Activated T-cell treated with anti-CD3 and anti-CD28 coated beads, Interleukin-2, amount 50 U/mL, for 24 hours (primary cell): Measurements from ENCODE around the gene SLC7A10.
"Not testable (repeated sequence)": the region's sequence is repeated elsewhere in the genome, so short reads cannot be mapped to it uniquely, and the experiment has no call there.

Source experiments
- DNase-seq: peaks from one replicate; pipeline ENCODE4 v3.0.0-alpha.2; 2020
- H3K27ac Mint-ChIP-seq: 2 replicates; pipeline ENCODE4 v1.8.0; 2020; ENCODE audit warnings: mild to moderate bottlenecking, mixed read lengths
- H3K27me3 Mint-ChIP-seq: 2 replicates; pipeline ENCODE4 v1.8.0; 2020; ENCODE audit warnings: mixed read lengths
- H3K36me3 Mint-ChIP-seq: 2 replicates; pipeline ENCODE4 v1.8.0; 2020; ENCODE audit warnings: low read depth, mixed read lengths
- H3K4me1 Mint-ChIP-seq: 2 replicates; pipeline ENCODE4 v1.8.0; 2020; ENCODE audit warnings: low read depth, mixed read lengths
- H3K4me3 Mint-ChIP-seq: 2 replicates; pipeline ENCODE4 v1.8.0; 2020; ENCODE audit warnings: mild to moderate bottlenecking, moderate library complexity, mixed read lengths
- H3K9me3 Mint-ChIP-seq: 2 replicates; pipeline ENCODE4 v1.8.0; 2020; ENCODE audit warnings: mixed read lengths

SLC7A10 gene

DNA sequence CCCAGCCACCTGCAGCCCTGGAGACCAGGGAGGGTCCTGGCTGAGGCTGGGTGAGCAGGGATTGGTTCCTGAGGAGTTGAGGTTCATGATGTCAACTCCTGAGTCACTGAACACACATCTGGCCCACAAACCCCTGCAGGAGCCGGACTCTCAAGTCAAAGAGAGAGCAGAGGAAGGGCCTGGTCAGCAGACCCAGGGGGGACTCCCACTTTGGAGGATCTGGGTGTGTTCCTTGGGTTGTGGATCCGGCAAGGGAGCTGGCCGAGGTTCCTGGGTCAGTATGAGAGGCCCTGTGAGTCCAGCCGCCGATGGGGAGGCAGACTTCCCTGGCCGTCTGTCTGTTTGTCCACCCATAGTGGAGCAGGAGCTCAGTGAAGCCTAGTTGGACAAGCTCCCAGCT is 4.0 kb downstream of the SLC7A10 start:
- H3K4me1 Mint-ChIP-seq, result peaks cover 10% of the 10 kb centered on the region
- no peak for DNase-seq
- no peak overlapping the region for H3K4me3 Mint-ChIP-seq
- H3K27me3 Mint-ChIP-seq, result peaks cover 44% of the 10 kb centered on the region
- no peaks in the 10 kb centered on the region for H3K9me3 Mint-ChIP-seq
- no peak overlapping the region for H3K27ac Mint-ChIP-seq
- no peaks in the 10 kb centered on the region for H3K36me3 Mint-ChIP-seq

GRCh38 chr19:33220735-33221134 is 4.9 kb downstream of the SLC7A10 start:
- H3K36me3 Mint-ChIP-seq, result no peaks in the 10 kb centered on the region
- peaks cover 3% of the 10 kb centered on the region for H3K4me1 Mint-ChIP-seq
- H3K27ac Mint-ChIP-seq, result no peak overlapping the region
- DNase-seq, result no peak
- no peak overlapping the region for H3K4me3 Mint-ChIP-seq
- peaks cover 35% of the 10 kb centered on the region for H3K27me3 Mint-ChIP-seq
- no peaks in the 10 kb centered on the region for H3K9me3 Mint-ChIP-seq

DNA sequence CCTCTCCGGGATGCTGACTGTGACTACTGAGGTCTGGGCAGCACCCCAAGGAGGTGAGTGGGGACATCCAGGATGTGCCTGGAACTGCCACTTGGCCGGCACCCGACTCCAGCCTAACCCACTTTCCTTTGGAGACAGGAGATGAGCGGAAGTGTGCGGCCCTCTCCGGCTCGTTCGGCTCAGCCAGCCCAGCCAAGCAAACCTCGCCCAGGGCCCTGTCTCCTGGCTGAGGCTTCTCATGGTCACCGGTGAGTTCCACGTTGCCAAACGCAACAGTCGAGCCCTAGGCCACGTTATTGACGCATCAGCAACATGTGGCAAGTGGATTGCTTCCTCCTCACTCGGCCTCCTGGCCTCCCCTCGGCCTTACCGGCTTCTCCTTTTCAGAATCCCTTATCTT is 5.5 kb downstream of the SLC7A10 start:
- no peak overlapping the region for H3K27ac Mint-ChIP-seq
- no peaks in the 10 kb centered on the region for H3K9me3 Mint-ChIP-seq
- DNase-seq, result no peak
- H3K36me3 Mint-ChIP-seq, result no peaks in the 10 kb centered on the region
- H3K4me1 Mint-ChIP-seq, result peaks cover 3% of the 10 kb centered on the region
- H3K27me3 Mint-ChIP-seq, result peaks cover 34% of the 10 kb centered on the region
- H3K4me3 Mint-ChIP-seq, result no peak overlapping the region

DNA sequence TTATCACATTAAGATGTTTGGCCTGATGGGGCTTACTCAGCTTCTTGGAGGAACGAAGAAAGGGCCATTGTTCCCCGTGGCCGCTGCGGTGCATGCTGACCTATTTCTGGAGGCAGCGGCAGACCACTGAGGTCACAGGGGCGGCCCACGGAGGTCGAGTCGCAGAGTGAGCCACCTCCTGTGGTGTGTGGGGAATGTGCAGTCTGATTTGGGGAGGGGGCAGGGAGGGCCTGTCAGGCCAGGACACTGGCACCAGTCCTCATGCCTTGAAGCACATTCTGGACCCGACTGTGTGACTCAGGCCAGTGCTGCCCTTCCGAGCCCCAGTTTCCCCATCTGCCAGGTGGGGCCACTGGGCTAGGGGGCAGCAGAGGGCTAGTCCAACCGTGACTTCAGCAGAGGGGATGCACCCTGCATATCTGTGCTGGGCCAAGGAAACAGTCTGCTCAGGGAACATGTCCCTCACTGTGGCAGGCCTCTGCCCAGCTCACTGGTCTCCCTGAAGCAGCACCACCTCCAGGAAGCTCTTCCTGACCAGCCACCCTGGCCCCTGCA is 6.3 kb downstream of the SLC7A10 start:
- no peak overlapping the region for H3K27ac Mint-ChIP-seq
- peaks cover 26% of the 10 kb centered on the region for H3K27me3 Mint-ChIP-seq
- DNase-seq, result no peak
- no peak overlapping the region for H3K4me3 Mint-ChIP-seq
- no peaks in the 10 kb centered on the region for H3K4me1 Mint-ChIP-seq
- no peaks in the 10 kb centered on the region for H3K9me3 Mint-ChIP-seq
- H3K36me3 Mint-ChIP-seq, result no peaks in the 10 kb centered on the region

DNA sequence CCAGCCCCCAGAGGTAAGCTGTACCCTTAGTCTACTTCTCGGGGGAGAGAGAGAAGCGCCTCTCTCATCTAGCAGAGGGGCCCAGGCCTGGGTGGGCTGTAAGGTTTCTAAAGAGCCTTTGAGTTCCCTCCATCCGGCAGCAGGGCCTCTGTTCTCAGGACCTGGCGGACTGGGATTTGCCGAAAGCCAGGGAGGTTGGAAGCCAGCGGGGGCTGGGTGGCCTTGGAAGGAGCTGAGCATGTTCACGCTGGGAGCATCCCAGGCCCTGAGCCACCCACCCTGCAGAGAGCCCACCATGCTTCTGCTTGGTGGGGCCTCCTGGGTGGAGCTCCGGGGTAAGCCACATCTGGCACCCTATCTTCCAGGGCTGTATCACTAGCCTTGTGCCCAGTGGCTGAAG is 7.8 kb downstream of the SLC7A10 start:
- no peaks in the 10 kb centered on the region for H3K36me3 Mint-ChIP-seq
- peaks cover 13% of the 10 kb centered on the region for H3K27me3 Mint-ChIP-seq
- DNase-seq, result no peak
- H3K4me1 Mint-ChIP-seq, result no peaks in the 10 kb centered on the region
- no peaks in the 10 kb centered on the region for H3K9me3 Mint-ChIP-seq
- H3K27ac Mint-ChIP-seq, result no peak overlapping the region
- no peak overlapping the region for H3K4me3 Mint-ChIP-seq

DNA sequence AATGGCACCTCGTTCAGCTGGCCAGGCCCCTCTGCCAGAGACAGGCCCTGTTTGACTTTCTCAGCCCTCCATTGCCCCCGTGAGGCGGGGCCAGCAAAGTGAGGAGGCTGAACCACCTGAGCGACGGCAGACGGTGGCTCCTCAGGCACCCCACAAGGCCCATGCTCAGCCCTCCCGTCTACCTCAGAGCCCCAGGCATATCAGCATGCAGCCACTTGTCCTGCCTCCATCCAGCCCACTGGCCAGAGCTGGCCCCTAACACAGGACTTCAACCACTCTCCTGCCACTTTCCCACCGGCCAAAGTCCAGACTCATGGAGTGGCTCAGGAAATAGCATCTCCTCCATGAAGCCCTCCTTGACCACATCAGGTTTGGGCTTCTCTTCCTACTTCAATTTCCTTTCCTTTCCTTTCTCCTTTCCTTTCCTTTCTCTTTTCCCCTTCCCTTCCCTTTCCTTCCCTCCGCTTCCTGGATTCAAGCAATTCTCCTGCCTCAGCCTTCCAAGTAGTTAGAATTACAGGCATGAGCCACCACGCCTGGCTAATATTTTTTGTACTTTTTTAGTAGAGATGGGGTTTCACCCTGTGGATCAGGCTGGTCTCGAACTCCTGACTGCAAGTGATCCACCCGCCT is 9.3 kb downstream of the SLC7A10 start:
- Mint-ChIP-seq H3K4me3 (no peak overlapping the region), H3K4me1 (no peaks in the 10 kb centered on the region), H3K27ac (no peak overlapping the region), H3K27me3 (peaks cover 8% of the 10 kb centered on the region), H3K9me3 (no peaks in the 10 kb centered on the region), H3K36me3 (no peaks in the 10 kb centered on the region)
- DNase-seq, result no peak

DNA sequence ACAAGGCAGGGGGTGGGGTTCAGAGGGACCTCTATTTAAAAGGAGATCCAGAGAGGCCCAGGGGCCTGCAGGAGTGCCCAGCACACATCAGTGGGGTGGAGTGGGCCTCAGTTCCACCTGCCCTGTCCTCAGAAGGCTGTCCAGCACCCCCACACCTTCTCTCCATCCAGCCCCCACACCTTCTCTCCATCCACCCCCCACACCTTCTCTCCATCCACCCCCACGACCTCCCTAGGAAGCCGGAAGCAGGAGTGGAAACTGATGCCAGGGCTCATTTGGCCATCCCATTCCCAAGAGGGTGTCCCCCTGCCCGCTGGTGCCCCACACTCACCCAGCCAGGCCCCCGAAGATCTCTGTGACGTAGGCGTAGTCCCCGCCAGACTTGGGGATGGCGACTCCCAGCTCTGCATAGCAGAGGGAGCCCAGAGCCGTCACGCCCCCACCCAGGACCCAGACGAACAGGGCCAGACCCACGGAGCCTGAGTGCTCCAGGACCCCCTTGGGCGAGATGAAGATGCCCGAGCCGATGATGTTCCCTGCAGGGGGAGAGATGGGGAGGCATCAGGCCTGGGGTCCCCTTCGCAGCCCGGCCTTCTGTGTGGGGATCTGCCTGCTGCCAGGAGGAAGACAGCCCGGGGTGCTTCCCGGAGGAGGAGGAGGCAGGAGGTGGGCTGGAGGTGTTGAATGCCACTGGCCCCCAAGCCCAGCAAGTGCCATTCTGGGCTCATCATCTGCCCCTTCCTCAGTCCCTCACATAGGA is 10.0 kb downstream of the SLC7A10 start:
- no peak overlapping the region for H3K4me3 Mint-ChIP-seq
- no peaks in the 10 kb centered on the region for H3K4me1 Mint-ChIP-seq
- H3K27me3 Mint-ChIP-seq, result peaks cover under 1% of the 10 kb centered on the region
- no peaks in the 10 kb centered on the region for H3K9me3 Mint-ChIP-seq
- DNase-seq, result no peak
- no peak overlapping the region for H3K27ac Mint-ChIP-seq
- no peaks in the 10 kb centered on the region for H3K36me3 Mint-ChIP-seq

DNA sequence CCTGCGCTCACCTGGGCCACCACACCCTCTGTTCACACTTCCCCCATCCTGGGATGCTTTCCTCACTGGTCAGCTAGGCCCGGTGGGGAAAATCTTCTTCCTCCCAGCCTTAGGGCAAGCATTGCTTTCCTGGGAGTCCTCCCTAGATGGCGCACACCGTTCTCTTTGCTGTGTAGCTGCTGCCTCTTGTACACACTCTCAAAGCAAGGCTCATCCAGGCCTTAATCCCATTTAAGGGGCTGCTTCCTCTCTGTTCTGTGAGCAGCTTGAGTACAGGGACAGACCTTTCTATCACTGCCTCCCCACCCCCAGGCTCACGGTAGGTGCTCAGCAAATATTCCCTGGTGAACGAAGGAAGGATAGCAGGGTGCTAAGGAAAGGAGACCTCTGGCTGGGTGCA is 11.1 kb downstream of the SLC7A10 start:
- Mint-ChIP-seq H3K9me3 (no peaks in the 10 kb centered on the region), H3K4me3 (no peak overlapping the region), H3K4me1 (no peaks in the 10 kb centered on the region), H3K36me3 (no peaks in the 10 kb centered on the region), H3K27me3 (no peaks in the 10 kb centered on the region), H3K27ac (no peak overlapping the region)
- no peak for DNase-seq

- no peak overlapping the region for H3K4me3 Mint-ChIP-seq
- no peaks in the 10 kb centered on the region for H3K9me3 Mint-ChIP-seq
- no peaks in the 10 kb centered on the region for H3K36me3 Mint-ChIP-seq
- H3K4me1 Mint-ChIP-seq, result no peaks in the 10 kb centered on the region
- no peak overlapping the region for H3K27ac Mint-ChIP-seq
- no peaks in the 10 kb centered on the region for H3K27me3 Mint-ChIP-seq
- no peak for DNase-seq
These were observed 13.0 kb downstream of the SLC7A10 start for GRCh38 chr19:33212436-33213172.

- no peaks in the 10 kb centered on the region for H3K27me3 Mint-ChIP-seq
- H3K4me1 Mint-ChIP-seq, result no peaks in the 10 kb centered on the region
- H3K4me3 Mint-ChIP-seq, result no peak overlapping the region
- H3K27ac Mint-ChIP-seq, result no peak overlapping the region
- DNase-seq, result no peak
- no peaks in the 10 kb centered on the region for H3K9me3 Mint-ChIP-seq
- no peaks in the 10 kb centered on the region for H3K36me3 Mint-ChIP-seq
These were observed 13.7 kb downstream of the SLC7A10 start for GRCh38 chr19:33211794-33212435.

DNA sequence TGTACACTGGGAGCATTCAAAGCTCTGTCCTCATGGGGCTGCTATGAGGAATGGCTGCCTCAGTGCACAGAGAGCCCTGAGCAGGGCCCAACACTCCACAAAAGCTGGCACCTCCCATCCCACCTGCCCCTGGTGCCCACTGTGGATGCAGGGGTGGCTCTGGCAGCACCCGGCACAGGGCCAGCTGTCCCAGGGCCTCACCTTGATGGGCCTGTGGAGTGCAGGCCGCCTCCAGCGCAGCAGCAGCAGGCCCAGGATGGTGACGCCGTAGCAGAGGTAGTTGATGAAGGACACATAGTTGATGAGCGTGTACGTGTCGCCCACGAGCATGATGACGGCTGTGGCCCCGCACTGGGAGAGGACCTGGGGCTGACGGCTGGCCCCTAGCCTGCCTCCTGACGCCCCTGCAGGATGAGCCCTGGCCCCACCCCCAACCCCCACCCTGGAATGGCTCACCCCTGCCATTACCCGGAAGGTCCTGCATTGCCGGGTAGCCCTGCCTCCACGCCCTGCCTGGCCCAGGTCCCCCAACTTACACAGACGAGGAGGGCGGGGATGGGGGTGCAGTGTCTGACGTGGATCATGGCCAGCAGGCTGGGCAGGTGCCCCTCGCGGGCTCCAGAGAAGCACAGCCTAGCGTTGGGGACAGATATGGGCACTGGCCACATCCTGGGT is 15.2 kb downstream of the SLC7A10 start:
- Mint-ChIP-seq H3K36me3 (no peaks in the 10 kb centered on the region), H3K4me3 (no peak overlapping the region), H3K9me3 (no peaks in the 10 kb centered on the region), H3K27ac (no peak overlapping the region), H3K4me1 (no peaks in the 10 kb centered on the region), H3K27me3 (no peaks in the 10 kb centered on the region)
- DNase-seq, result no peak

DNA sequence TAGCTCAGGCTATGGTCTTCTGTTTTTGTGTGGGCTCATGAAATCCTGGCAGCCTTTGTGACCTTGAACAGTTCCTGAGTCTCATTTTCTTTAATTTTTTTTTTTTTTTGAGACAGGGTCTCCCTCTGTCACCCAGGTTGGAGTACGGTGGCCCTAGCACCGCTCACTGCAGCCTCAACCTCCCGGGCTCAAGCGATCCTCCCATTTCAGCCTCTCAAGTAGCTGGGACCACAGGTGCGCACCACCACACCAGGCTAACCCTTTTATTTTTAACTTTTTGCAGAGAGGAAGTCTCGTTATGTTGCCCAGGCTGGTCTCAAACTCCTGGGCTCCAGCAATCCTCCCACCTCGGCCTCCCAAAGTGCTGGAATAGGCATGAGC is 15.8 kb downstream of the SLC7A10 start:
- not testable (repeated sequence) for DNase-seq, H3K9me3 Mint-ChIP-seq, H3K4me3 Mint-ChIP-seq, H3K27ac Mint-ChIP-seq, H3K27me3 Mint-ChIP-seq, H3K4me1 Mint-ChIP-seq, H3K36me3 Mint-ChIP-seq

DNA sequence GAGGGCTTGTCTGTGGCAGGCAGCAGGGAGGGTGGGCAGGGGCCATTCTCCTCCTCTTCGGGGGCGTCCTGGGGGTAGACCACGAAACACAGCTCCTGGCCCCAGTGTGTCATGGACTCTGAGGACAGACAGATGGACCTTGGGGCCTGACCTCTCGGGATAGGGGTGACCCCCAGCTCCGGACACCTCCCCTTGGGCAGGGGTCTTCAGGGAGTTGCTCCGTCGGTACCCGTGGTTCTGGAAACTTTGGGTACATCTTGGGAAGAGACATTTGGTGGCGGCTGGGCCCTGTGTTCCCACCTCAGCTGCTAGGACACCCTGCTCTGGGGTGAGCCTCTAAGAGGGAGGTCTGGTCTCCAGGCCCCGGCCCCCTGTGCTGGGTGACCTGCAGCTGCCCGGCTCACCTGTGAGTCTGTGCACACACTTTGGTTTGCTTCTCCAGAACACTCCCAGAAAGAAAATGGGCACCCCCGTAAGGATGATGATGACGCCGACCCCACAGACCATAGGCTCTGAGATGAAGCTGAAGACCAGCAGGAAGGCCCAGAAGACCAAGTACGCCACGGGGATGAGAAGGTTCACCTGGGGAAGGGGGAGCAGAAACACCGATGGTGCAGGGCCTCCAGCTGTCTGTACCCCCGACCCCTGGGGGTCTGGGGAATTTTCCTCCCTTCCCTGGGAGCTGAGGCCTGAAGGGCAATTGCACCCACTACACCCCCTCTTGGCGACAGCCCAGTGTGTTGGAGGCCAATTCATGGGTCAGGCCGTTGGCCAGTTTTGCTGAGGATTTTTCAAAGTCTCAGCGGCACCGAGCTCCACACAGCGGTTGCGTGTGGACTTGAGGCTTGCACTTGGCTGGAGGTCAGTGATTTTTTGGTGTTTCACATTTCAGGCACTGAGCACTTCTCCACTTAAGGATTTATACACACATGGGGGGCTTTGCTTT is 16.5 kb downstream of the SLC7A10 start:
- Mint-ChIP-seq H3K36me3 (no peaks in the 10 kb centered on the region), H3K9me3 (no peaks in the 10 kb centered on the region), H3K27ac (no peak overlapping the region), H3K4me1 (no peaks in the 10 kb centered on the region), H3K27me3 (no peaks in the 10 kb centered on the region), H3K4me3 (no peak overlapping the region)
- DNase-seq, result no peak
